Trophoblast cell (in vitro differentiated cells and primary cell): ENCODE data around the gene ACYP2.
A peak's percentile ranks its signal among the peaks of the same experiment; 100 is the strongest.

ENCODE experiments used
- DNase-seq, 2 donors: peaks; one replicate each; pipeline ENCODE4 v3.0.0-alpha.2; 2016
- H2AFZ ChIP-seq: 2 replicates; pipeline ENCODE4 v1.6.1; 2013; ENCODE audit warnings: low read length, moderate library complexity, mild to moderate bottlenecking; ENCODE audit not compliant: insufficient read depth, poor library complexity
- H2AK5ac ChIP-seq: 2 replicates; pipeline ENCODE4 v1.6.1; 2013; ENCODE audit warnings: mild to moderate bottlenecking, low read length
- H2BK120ac ChIP-seq: 2 replicates; pipeline ENCODE4 v1.6.1; 2013; ENCODE audit warnings: low read length, mild to moderate bottlenecking, moderate library complexity; ENCODE audit not compliant: insufficient read depth, poor library complexity
- H2BK12ac ChIP-seq: 2 replicates; pipeline ENCODE4 v1.6.1; 2013; ENCODE audit warnings: mild to moderate bottlenecking, low read length, moderate library complexity
- H2BK5ac ChIP-seq: 2 replicates; pipeline ENCODE4 v1.6.1; 2013; ENCODE audit warnings: low read length, low read depth, moderate library complexity, mild to moderate bottlenecking; ENCODE audit not compliant: poor library complexity
- H3K14ac ChIP-seq: 2 replicates; pipeline ENCODE4 v1.6.1; 2013; ENCODE audit warnings: mild to moderate bottlenecking, low read length
- H3K18ac ChIP-seq: 2 replicates; pipeline ENCODE4 v1.6.1; 2013; ENCODE audit warnings: mild to moderate bottlenecking, low read length
- H3K23ac ChIP-seq: 2 replicates; pipeline ENCODE4 v1.6.1; 2013; ENCODE audit warnings: low read length
- H3K27ac ChIP-seq: 2 replicates; pipeline ENCODE4 v1.5.1; 2013; ENCODE audit warnings: low read depth, mild to moderate bottlenecking, inconsistent platforms, low read length, moderate library complexity
- H3K27me3 ChIP-seq: 2 replicates; pipeline ENCODE4 v1.6.1; 2013; ENCODE audit warnings: inconsistent platforms, mild to moderate bottlenecking, low read length, moderate library complexity; ENCODE audit not compliant: insufficient read depth
- H3K36me3 ChIP-seq, 2 experiments: 1 replicate in 1 of 2; 2 replicates in 1 of 2; pipeline ENCODE4 v1.6.1; 2013; ENCODE audit warnings: low read length in 2 of 2, mild to moderate bottlenecking in 2 of 2, moderate library complexity in 1 of 2; ENCODE audit not compliant: insufficient read depth in 2 of 2, control insufficient read depth in 1 of 2
- H3K4ac ChIP-seq: 2 replicates; pipeline ENCODE4 v1.6.1; 2013; ENCODE audit warnings: low read depth, mild to moderate bottlenecking, low read length, moderate library complexity
- H3K4me1 ChIP-seq, 2 experiments: 1 replicate in 1 of 2; 2 replicates in 1 of 2; pipeline ENCODE4 v1.6.1; 2013; ENCODE audit warnings: low read length in 2 of 2, mild to moderate bottlenecking in 2 of 2, moderate library complexity in 1 of 2; ENCODE audit not compliant: insufficient read depth in 2 of 2, control insufficient read depth in 1 of 2
- H3K4me2 ChIP-seq: 2 replicates; pipeline ENCODE4 v1.6.1; 2013; ENCODE audit warnings: inconsistent platforms, mild to moderate bottlenecking, low read length, moderate library complexity
- H3K4me3 ChIP-seq: 2 replicates; pipeline ENCODE4 v1.5.1; 2013; ENCODE audit warnings: mild to moderate bottlenecking, low read depth, low read length, inconsistent platforms
- H3K79me1 ChIP-seq: one replicate; pipeline ENCODE4 v1.6.1; 2013; ENCODE audit warnings: low read length
- H3K79me2 ChIP-seq: 2 replicates; pipeline ENCODE4 v1.6.1; 2013; ENCODE audit warnings: low read length, mild to moderate bottlenecking; ENCODE audit not compliant: control insufficient read depth, insufficient read depth, poor library complexity
- H3K9ac ChIP-seq: 2 replicates; pipeline ENCODE4 v1.6.1; 2013; ENCODE audit warnings: mild to moderate bottlenecking, low read length
- H3K9me3 ChIP-seq: 2 replicates; pipeline ENCODE4 v1.6.1; 2013; ENCODE audit warnings: low read depth, mild to moderate bottlenecking, control low read depth, inconsistent platforms, low read length; ENCODE audit not compliant: insufficient read depth
- H4K12ac ChIP-seq: 2 replicates; pipeline ENCODE4 v1.6.1; 2013; ENCODE audit warnings: low read depth, mild to moderate bottlenecking, low read length, moderate library complexity
- H4K8ac ChIP-seq: 2 replicates; pipeline ENCODE4 v1.6.1; 2013; ENCODE audit warnings: low read depth, mild to moderate bottlenecking, low read length, moderate library complexity
- H4K91ac ChIP-seq: one replicate; pipeline ENCODE4 v1.6.1; 2013; ENCODE audit warnings: low read depth, mild to moderate bottlenecking, low read length, moderate library complexity
- WGBS: extraction: QIAGEN DNeasy Blood & Tissue Kit; methylation state at CpG from one replicate; pipeline ENCODE4 v1.1.7; 2013; ENCODE audit warnings: missing lambda C conversion rate; ENCODE audit not compliant: insufficient read length, insufficient coverage; ENCODE audit errors: extremely low coverage; 5-methylcytosine and 5-hydroxymethylcytosine counted together

ACYP2 gene

GRCh38 chr2:54164106-54164505 lies 48.7 kb downstream of the ACYP2 start:
- H3K23ac ChIP-seq, result no peak overlapping the region
- WGBS, result no CpG with 5 or more reads among the region's 1 CpG
- no peaks in the 10 kb centered on the region for H3K4me1 ChIP-seq
- no peak for DNase-seq
- H2BK12ac ChIP-seq, result no peak overlapping the region
- H3K18ac ChIP-seq, result no peak overlapping the region
- H3K36me3 ChIP-seq, result no peaks in the 10 kb centered on the region
- H3K79me1 ChIP-seq, result no peaks in the 10 kb centered on the region
- H2AFZ ChIP-seq, result no peak overlapping the region
- no peak overlapping the region for H3K4ac ChIP-seq
- H3K27me3 ChIP-seq, result no peaks in the 10 kb centered on the region
- no peak overlapping the region for H3K14ac ChIP-seq
- H4K91ac ChIP-seq, result no peak overlapping the region
- no peak overlapping the region for H3K27ac ChIP-seq
- no peak overlapping the region for H2BK120ac ChIP-seq
- no peak overlapping the region for H2AK5ac ChIP-seq
- no peak overlapping the region for H3K4me3 ChIP-seq
- no peak overlapping the region for H4K8ac ChIP-seq
- no peak overlapping the region for H3K9ac ChIP-seq
- H2BK5ac ChIP-seq, result no peak overlapping the region
- H4K12ac ChIP-seq, result no peak overlapping the region
- H3K4me2 ChIP-seq, result no peak overlapping the region
- no peaks in the 10 kb centered on the region for H3K79me2 ChIP-seq
- H3K9me3 ChIP-seq, result no peaks in the 10 kb centered on the region

DNA sequence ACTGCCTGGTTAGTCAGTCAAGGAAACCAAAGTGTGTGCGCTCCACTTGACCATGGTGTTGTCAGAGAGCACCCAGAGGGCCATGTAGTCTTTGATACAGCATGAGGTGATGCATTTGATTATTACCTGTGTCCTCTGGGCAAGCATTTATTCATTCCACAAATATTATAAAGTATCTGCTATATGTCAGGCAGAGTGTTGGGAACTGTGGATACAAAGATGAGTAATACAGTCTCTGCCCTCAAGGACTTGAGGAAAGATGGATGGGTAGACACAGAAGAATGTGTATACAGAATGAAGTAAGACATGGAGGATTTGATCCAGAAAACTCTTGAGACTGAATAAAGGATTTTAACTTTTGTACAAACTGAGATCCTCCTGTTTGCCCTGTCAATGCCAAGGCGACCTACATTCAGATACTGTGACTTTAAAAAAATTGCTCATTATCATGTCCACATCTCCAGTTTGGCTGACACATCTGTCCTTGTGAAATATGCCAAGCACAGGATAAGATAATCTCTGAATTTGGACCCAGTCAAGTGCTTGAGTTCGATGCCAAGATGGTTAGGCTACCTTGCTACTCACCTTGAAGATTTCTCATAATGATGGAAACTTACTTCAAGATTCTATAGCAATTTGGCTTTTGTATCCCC lies 50.8 kb downstream of the ACYP2 start:
- H4K8ac ChIP-seq, result no peak overlapping the region
- DNase-seq, result no peak
- no peak overlapping the region for H4K91ac ChIP-seq

DNA sequence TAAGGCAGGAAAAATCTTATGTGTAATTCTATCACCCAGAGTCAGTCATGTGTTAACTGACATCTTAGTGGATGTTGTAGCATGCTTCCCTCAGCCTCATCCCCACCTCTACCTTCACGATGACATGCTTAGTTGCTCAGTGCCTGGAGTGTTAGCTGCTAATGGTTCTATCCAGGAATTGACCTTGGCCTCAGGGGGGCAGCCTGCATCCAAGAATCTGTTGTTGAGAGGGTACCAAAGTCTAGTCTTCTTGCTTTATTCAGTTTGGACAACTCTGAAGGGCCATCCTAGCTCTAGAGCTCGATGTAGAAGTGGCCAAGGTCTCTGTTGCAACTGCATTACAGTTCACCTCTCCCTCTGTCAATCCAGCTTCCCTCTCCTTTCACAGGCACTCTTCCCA lies 61.2 kb downstream of the ACYP2 start:
- no peak overlapping the region for H3K4ac ChIP-seq
- no peaks in the 10 kb centered on the region for H3K27me3 ChIP-seq
- no peaks in the 10 kb centered on the region for H3K9me3 ChIP-seq
- H3K4me2 ChIP-seq, result no peak overlapping the region
- H2BK5ac ChIP-seq, result no peak overlapping the region
- H3K79me2 ChIP-seq, result no peaks in the 10 kb centered on the region
- no peak overlapping the region for H3K9ac ChIP-seq
- H3K4me3 ChIP-seq, result no peak overlapping the region
- DNase-seq, result peak in 1 of 2 donors; percentile 29
- no CpG with 5 or more reads among the region's 2 CpGs for WGBS
- H4K8ac ChIP-seq, result no peak overlapping the region
- H3K79me1 ChIP-seq, result no peaks in the 10 kb centered on the region
- no peak overlapping the region for H3K27ac ChIP-seq
- H3K23ac ChIP-seq, result no peak overlapping the region
- no peak overlapping the region for H4K91ac ChIP-seq
- H3K4me1 ChIP-seq, result no peaks in the 10 kb centered on the region
- H2BK12ac ChIP-seq, result no peak overlapping the region
- H3K14ac ChIP-seq, result no peak overlapping the region
- no peak overlapping the region for H3K18ac ChIP-seq
- H2BK120ac ChIP-seq, result no peak overlapping the region
- no peaks in the 10 kb centered on the region for H3K36me3 ChIP-seq
- H4K12ac ChIP-seq, result no peak overlapping the region
- no peak overlapping the region for H2AFZ ChIP-seq
- H2AK5ac ChIP-seq, result no peak overlapping the region

More for the DNA sequence above, 50.8 kb downstream of the ACYP2 start:
- Histone ChIP-seq H3K9ac (no peak overlapping the region), H2AFZ (no peak overlapping the region), H3K4me2 (no peak overlapping the region), H3K4me3 (no peak overlapping the region), H3K27ac (no peak overlapping the region), H2BK12ac (no peak overlapping the region), H2BK120ac (no peak overlapping the region), H3K18ac (no peak overlapping the region), H3K9me3 (no peaks in the 10 kb centered on the region), H2BK5ac (no peak overlapping the region), H3K36me3 (no peaks in the 10 kb centered on the region), H3K79me2 (no peaks in the 10 kb centered on the region), H4K12ac (no peak overlapping the region), H3K14ac (no peak overlapping the region), H3K23ac (no peak overlapping the region), H3K27me3 (no peaks in the 10 kb centered on the region), H3K79me1 (no peaks in the 10 kb centered on the region), H3K4ac (no peak overlapping the region), H3K4me1 (no peaks in the 10 kb centered on the region), H2AK5ac (no peak overlapping the region)
- no CpG with 5 or more reads among the region's 3 CpGs for WGBS

DNA sequence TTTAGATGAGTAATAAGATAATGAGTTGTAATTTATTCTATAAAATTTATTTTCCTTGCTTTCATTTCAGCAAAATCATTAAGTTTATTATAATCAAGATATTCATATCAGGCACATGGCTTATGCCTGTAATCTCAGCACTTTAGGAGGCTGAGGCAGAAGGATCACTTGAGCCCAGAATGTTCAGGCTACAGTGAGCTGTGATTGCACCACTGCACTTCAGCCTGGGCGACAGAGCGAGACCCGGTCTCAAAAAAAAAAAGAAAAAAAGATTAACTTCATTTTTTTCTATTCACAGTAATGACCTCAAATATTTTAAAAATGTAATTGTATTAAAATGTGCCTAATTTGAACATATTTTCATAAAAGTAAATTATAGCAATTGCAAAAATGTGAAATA lies 67.9 kb downstream of the ACYP2 start:
- H3K14ac ChIP-seq, result no peak overlapping the region
- no peaks in the 10 kb centered on the region for H3K9me3 ChIP-seq
- H4K12ac ChIP-seq, result no peak overlapping the region
- no peak overlapping the region for H2AK5ac ChIP-seq
- H3K4ac ChIP-seq, result no peak overlapping the region
- no peaks in the 10 kb centered on the region for H3K79me1 ChIP-seq
- no peak overlapping the region for H2BK120ac ChIP-seq
- no peak overlapping the region for H3K4me3 ChIP-seq
- no peak overlapping the region for H4K91ac ChIP-seq
- H3K4me2 ChIP-seq, result no peak overlapping the region
- no peaks in the 10 kb centered on the region for H3K79me2 ChIP-seq
- H2BK12ac ChIP-seq, result no peak overlapping the region
- H3K36me3 ChIP-seq, result no peaks in the 10 kb centered on the region
- no peak overlapping the region for H2BK5ac ChIP-seq
- WGBS, result no CpG with 5 or more reads among the region's 3 CpGs
- H3K9ac ChIP-seq, result no peak overlapping the region
- DNase-seq, result no peak
- H3K27me3 ChIP-seq, result no peaks in the 10 kb centered on the region
- H3K27ac ChIP-seq, result no peak overlapping the region
- no peak overlapping the region for H2AFZ ChIP-seq
- no peak overlapping the region for H4K8ac ChIP-seq
- H3K4me1 ChIP-seq, result no peaks in the 10 kb centered on the region
- H3K23ac ChIP-seq, result no peak overlapping the region
- H3K18ac ChIP-seq, result no peak overlapping the region
